ENCODE measurements around the gene RFXANK.

RFXANK gene

DNA sequence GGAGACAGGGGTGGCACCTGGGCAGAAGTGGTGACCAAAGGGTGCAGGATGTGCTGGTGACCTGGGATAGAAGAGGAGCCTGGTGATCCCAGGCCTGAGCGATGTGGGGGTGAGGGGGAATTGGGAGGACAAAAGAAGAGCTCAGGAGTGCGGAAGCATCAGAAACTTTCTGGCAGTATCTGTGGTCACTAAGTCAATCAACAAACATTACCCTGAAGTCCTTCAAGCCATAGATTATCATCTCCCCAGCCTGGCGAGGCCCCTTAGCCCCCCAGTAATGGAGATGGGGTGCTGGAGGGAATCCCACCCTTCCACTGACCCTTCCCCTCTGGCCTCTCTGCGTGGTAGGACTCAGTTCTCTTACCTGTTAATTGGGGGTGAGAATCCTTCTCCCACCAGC lies 32.5 kb upstream of the RFXANK start:
- H3K4me3 ChIP-seq (ENCODE audit: low read depth, low read length) = no peak overlapping the region
- TF ChIP-seq, protein P1, sequence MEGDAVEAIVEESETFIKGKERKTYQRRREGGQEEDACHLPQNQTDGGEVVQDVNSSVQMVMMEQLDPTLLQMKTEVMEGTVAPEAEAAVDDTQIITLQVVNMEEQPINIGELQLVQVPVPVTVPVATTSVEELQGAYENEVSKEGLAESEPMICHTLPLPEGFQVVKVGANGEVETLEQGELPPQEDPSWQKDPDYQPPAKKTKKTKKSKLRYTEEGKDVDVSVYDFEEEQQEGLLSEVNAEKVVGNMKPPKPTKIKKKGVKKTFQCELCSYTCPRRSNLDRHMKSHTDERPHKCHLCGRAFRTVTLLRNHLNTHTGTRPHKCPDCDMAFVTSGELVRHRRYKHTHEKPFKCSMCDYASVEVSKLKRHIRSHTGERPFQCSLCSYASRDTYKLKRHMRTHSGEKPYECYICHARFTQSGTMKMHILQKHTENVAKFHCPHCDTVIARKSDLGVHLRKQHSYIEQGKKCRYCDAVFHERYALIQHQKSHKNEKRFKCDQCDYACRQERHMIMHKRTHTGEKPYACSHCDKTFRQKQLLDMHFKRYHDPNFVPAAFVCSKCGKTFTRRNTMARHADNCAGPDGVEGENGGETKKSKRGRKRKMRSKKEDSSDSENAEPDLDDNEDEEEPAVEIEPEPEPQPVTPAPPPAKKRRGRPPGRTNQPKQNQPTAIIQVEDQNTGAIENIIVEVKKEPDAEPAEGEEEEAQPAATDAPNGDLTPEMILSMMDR (IDR thresholded peaks at IDR 0.05; ENCODE audit: control insufficient read depth, extremely low read depth, insufficient read depth) = no peak

DNA sequence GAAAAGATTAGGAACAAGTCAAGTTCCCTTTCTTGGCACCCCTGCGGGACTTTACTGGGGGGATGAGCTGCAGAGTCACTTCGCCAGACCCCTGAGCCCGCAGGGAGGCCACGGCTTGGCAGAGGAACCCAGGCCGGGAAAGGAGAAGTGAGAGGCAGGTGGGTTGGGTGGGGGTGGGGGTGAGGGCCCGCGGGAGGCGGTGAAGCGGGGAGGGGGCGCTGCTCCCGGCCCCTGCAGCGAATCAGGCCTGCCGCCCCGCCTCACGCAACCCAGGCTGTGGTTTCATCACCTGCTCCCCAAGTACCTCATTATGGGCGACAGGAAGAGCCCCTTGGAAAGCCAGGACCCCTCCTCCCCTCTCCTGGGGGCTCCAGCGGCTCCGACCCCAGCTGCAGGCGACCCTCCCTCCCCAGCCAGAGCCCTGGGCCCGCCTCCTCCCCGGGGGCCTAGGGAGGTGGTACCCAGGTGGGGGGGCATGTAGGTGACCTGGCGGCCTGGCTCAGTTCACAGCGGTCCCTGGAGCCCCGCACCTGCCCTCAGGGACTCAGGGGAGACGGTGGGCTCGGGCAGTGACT lies 31.5 kb upstream of the RFXANK start:
- no peak for DNase-seq (ENCODE audit: low read depth)
- no peak overlapping the region for H3K4me3 ChIP-seq (ENCODE audit: low read depth, low read length)
- TF ChIP-seq, protein P1 (IDR thresholded peaks at IDR 0.05; ENCODE audit: control insufficient read depth, extremely low read depth, insufficient read depth) = no peak

More for the DNA sequence above, 32.5 kb upstream of the RFXANK start:
- no peak for DNase-seq (ENCODE audit: low read depth)

DNA sequence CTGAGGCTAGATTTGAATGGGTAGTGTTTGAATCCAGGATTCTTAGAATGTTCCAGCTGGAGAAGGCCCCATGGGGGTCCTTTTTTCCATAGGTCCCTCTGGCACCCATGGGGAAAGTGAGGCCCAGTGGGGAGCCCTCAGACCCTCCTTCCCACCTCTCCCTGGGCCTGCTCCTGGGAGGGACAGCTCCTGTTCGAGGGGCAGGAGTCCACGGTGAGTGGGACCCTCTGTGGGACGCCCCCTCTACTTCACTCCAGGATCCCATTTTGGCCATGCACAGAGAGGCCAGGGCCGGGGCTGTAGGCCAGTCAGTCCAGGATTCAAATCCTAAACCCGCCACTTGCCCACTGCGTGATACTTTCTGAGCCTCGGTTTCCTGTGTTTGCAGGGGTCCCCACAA lies 29.6 kb upstream of the RFXANK start:
- DNase-seq (ENCODE audit: low read depth) = no peak
- TF ChIP-seq, protein P1 (IDR thresholded peaks at IDR 0.05; ENCODE audit: control insufficient read depth, extremely low read depth, insufficient read depth) = no peak
- no peak overlapping the region for H3K4me3 ChIP-seq (ENCODE audit: low read depth, low read length)

DNA sequence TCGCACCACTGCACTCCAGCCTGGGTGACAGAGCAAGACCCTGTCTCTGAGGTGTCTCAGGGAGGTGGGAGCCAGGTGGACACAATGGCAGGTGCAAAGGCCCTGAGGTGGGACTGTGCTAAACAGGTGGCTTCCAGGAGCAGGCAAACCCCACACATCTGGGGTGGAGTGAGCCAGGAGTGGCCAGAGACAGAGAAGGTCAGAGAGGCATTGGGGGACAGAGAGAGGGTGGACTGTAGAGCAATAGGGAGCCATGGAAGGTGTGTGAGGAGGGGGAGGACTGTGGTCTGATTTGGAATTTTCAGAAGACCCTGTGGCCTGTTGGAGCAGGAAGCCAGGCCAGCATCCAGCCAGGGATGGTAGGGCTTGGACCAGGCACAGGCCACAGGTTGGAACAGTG lies 26.7 kb upstream of the RFXANK start:
- TF ChIP-seq, protein P1 (IDR thresholded peaks at IDR 0.05; ENCODE audit: control insufficient read depth, extremely low read depth, insufficient read depth) = no peak
- no peak for DNase-seq (ENCODE audit: low read depth)
- H3K4me3 ChIP-seq (ENCODE audit: low read depth, low read length) = no peak overlapping the region

DNA sequence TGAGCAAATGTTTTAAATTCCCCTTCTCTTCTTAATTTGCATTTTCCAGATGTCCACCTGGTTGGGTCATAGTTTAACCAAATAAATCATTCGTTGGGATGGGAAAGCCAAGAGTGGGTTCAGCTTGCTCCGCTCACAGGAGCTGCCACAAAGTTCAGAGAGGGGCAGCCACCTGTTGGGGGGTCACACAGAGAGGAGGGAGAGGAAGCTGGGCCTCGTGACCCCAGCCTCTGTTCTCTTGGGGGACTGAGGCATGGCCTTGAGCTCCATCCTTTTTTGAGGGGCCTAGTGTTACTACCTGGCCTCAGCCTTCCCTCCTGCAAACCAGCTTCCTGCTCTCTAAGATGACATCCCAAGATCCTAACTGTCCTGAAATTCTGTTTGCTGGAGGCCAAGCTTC lies 24.4 kb upstream of the RFXANK start:
- H3K4me3 ChIP-seq (ENCODE audit: low read depth, low read length) = no peak overlapping the region
- TF ChIP-seq, protein P1 (IDR thresholded peaks at IDR 0.05; ENCODE audit: control insufficient read depth, extremely low read depth, insufficient read depth) = no peak
- no peak for DNase-seq (ENCODE audit: low read depth)

DNA sequence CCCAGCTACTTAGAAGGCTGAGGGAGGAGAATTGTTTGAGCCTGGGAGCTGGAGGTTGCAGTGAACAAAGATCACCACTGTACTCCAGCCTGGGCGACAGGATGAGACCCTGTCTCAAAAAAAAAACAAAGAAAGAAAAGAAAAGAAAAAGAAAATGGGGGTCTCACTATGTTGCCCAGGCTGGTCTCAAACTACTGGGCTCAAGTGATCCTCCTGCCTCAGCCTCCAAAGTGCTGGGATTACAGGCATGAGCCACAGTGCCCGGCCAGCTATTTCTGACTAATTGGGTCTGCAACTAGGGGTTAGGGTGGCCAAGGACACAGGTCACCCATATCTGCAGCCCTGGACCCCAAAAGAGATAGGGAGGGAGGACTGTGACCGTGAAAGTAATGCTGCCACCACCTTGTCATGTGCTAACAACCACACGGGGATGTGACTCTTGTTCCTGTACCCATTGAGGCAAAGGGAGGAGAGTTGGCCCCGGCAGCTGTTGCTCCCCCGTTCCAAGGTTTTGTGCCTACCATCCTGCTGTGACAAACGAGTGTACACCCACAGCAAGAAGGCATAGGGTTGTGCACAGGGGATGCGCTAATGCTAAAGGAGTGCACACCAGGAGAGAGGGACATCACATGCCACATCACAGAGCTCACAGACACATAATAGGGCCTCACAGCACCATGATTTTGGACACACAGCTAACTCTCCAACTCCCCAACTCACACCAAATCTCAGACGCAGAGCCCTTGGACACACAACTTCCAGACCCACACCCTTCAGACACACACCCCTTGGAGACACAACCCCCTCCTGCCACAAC lies 22.6 kb upstream of the RFXANK start:
- peak overlapping the region; percentile 28 for H3K4me3 ChIP-seq (ENCODE audit: low read depth, low read length)
- DNase-seq (ENCODE audit: low read depth) = no peak
- TF ChIP-seq, protein P1 (IDR thresholded peaks at IDR 0.05; ENCODE audit: control insufficient read depth, extremely low read depth, insufficient read depth) = no peak
